SK-MEL-5 (cell line): ENCODE measurements around the gene STPG2. TPM values are rescaled to one million over a fixed set of nuclear protein-coding genes. Genes with fewer than 3 reads are reported as not detected.
"Not testable (repeated sequence)": the region's sequence is repeated elsewhere in the genome, so short reads cannot be mapped to it uniquely, and the experiment has no call there.

Source experiments
- DNase-seq: peaks from one replicate; pipeline ENCODE4 v3.0.0-alpha.2; 2016; ENCODE audit warnings: low read depth, low spot score
- in situ Hi-C: cut with HindIII; loops from 2 replicates; pipeline ENCODE4 v1.10.0; 2016; ENCODE audit warnings: low sequenced_read_pairs, high pct_unique_total_duplicates, low pct_unique_long_range_greater_than_20kb
- total RNA-seq: library from RNA; depleted of rRNA; stranded (reverse); fragments of >200 nt; shearing (Covaris generic); gene quantifications from 2 replicates; pipeline ENCODE4 v1.2.3, GENCODE V29; 2014

STPG2 gene
- total RNA-seq, 1 experiment from 2014 or later = 0.13 TPM

GRCh38 chr4:97987019-97987648 is 156.1 kb downstream of the STPG2 start:
- in situ Hi-C loops = no loop called here
- DNase-seq = peak; percentile 42

DNA sequence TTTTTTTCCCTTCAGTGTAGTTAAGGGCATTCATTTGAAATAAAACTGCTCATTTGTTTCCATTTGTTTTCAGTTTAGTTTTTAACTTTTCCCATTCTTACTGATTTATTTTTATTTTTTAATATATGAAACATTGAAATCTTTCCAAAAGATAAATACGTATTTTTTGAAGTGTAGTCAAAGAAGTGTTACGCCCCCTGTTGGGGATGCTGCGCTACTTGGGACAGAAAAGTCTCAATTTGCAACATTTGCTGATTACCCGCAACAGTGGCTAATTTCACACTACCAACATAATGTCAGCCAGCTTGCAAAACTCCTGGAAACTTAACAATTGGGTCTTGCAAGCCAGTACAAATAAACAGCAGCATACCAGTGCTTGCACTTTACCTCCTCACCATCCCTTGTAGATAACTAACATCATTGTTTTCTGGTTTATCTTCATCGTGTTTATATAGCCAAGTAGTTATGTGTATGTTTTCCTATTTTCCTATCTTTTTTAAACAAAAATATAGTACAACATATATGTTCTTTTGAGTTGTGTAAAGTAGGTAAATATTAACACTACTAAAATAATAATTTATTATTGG is 158.6 kb downstream of the STPG2 start:
- in situ Hi-C loops = no loop called here

GRCh38 chr4:97978791-97979488 is 164.3 kb downstream of the STPG2 start:
- DNase-seq = no peak
- in situ Hi-C loops = no loop called here

More for the DNA sequence above, 158.6 kb downstream of the STPG2 start:
- DNase-seq = peak; percentile 29

GRCh38 chr4:97953171-97953941 is 189.9 kb downstream of the STPG2 start:
- in situ Hi-C loops = no loop called here
- DNase-seq = no peak

DNA sequence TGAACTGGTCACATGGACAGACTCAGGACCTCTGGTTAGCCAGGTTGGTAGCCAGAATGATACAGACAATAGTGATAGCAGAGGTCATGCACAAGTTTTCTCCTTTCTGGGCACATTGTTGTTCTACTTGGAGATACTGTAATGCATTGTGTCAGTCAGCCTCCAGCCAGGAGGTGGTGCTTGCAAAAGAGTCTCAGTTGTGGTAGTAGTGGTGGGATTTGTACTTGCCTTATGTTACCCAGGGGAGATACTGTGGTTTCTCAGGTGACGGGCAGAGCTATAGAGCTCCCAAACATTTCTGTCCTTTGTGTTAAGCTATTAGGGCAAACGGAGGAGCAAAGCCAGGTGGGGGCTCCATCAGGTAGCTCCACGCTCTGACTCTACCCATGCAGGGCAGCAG is 190.5 kb downstream of the STPG2 start:
- no peak for DNase-seq
- in situ Hi-C loops = no loop called here

DNA sequence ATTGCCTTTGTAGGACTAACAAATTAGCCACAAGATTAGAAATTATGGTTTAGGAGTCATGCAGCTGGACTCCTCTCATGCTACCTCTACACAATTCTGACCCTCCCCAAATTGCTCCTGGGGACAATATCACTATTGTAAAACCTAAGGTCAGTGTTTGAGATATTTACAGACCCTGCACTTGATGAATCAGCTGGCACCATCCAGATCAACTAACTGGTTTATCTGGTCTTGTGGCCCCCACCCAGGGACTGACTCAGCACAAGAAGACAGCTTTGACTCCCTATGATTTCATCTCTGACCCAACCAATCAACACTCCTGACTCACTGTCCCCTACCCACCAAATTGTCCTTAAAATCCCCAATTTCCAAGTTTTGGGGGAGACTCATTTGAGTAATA is 192.4 kb downstream of the STPG2 start:
- in situ Hi-C loops = no loop called here
- no peak for DNase-seq

DNA sequence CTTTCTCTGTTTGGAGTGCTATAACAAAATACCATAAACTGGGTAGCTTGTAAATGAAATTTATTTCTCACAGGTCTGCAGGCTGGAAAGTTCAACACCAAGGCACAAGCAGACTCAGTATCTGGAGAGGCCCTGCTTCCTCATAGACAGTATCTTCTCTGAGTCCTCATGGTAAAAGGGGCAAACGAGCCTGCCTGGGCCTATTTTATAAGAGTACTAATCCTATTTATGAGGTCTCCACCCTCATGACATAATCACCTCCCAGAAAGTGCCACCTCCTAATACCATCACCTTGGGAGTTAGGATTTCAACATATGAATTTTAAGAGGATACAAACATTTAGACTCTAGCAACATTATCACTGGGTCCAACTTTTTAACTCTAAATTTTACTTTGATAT is 200.3 kb downstream of the STPG2 start:
- in situ Hi-C loops = no loop called here

GRCh38 chr4:97942137-97942536 is 201.1 kb downstream of the STPG2 start:
- in situ Hi-C loops = no loop called here
- no peak for DNase-seq

More for the DNA sequence above, 200.3 kb downstream of the STPG2 start:
- no peak for DNase-seq

DNA sequence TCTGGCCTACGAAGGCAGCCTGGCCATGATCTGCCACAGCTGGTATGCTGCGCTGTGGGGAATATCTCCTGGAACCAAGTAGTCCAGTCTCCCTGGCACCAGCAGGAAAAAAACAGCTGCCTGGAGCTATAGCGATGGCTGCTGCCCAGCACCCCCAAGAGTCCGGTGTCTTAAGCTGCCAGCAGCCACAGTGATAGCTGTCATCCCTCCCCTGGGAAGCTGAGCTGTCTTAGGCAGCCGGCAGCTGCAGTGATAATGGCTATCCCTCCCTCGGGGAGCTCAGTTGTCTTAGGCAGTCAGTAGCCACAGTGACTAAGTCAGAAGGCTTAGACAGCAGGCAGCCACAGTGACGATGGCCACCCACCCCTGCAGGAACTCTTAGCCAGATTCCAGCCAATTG is 205.1 kb downstream of the STPG2 start:
- DNase-seq = no peak
- in situ Hi-C loops = no loop called here

DNA sequence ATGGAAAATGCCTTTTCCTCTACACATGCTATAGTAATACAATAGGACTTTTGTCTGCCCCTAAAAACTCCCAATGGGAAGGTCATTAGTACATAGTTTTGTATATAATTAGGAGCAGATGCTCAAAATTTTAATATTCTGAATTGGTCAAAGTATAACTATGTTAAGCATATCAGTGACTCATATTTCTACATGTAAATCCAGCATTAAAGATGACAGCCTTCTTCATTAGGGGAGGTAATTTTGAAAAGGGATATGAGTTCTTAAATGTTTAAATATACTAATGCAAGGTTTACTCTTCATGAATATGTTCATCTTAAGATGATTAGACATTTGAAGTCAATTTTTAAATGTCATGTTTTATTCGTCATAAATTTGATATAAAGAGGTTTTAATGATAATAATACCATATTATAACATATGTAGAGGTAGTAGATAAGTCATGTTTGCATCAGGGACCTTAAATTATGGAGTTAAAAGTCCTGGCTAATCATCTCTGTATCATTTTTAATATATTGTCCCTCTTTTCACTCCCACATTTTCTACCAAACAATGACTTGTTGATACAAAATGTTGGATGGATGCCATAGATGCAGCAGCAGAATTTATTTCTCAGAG is 218.8 kb downstream of the STPG2 start:
- in situ Hi-C loops = no loop called here
- DNase-seq = no peak

- no peak for DNase-seq
- in situ Hi-C loops = no loop called here
Observed at GRCh38 chr4:97923096-97923495, 220.2 kb downstream of the STPG2 start.

DNA sequence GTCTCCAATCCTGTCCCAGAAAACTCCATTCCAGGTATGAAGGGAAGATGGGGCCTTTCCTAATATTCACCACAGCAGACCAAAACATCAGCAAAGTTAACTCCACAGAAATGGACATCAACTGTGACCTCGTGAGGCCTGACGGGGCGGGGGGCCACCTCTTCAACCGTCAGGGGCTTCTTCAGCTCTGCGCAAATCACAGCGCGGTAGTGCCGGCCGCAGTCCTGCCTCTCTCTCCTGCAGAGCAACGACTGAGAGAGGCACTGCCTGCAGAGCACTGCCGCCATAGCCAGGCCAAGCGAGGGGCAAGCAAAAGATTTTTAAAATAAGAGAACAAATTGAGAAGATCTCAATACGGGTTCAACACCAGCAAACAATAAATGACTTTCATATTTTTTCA is 226.2 kb downstream of the STPG2 start:
- DNase-seq = no peak
- in situ Hi-C loops = no loop called here

DNA sequence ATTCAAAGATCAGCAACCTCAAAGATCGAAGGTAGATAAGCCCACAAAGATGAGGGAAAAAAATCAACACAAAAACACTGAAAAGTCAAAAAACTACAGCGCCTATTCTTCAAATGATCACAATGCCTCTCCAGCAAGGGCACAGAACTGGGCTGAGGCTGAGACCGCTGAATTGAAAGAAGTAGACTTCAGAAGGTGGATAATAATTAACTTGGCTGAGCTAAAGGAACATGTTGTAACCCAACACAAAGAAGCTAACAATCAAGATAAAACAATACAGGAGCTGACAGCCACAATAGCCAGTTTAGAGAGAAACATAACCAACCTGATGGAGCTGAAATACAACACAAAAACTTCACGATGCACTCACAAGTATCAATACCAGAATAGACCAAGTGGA is 231.1 kb downstream of the STPG2 start:
- in situ Hi-C loops = no loop called here
- DNase-seq = no peak

- in situ Hi-C loops = no loop called here
- no peak for DNase-seq
Observed at GRCh38 chr4:97911236-97911906, 231.9 kb downstream of the STPG2 start.

DNA sequence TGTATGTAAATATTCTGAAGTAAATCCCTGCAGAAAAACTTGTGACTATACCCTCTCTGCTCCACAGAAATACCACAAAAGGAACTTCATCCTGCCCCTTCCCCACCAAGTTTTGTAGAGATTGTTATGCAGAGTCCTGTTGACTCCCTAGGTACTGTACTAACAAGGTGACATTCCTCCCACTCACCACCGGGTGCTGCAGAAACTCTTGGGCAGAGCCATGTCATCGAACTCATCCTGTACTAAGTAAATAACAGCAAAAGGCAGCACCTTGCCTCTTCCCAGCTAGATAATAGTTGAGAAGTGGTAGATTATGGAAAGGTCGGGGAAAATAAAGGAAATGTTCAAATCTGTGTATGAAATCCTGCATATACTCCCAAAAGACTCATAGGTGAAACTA is 233.3 kb downstream of the STPG2 start:
- no peak for DNase-seq
- in situ Hi-C loops = no loop called here

GRCh38 chr4:97903436-97904189 is 239.7 kb downstream of the STPG2 start:
- in situ Hi-C loops, DNase-seq: not testable (repeated sequence)

DNA sequence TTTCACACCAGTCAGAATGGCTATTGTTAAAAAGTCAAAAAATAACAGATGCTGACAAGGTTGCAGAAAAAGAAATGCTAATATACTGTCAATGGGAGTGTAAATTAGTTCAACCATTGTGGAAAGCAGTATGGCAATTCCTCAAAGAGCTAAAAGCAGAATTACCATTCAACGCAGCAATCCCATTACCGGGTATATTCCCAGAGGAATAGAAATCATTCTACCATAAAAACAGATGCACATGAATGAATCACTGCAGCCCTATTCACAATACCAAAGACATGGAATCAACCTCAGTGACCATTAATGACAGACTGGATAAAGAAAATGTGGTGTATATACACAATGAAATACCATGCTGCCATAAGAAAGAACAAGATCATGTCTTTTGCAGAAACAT is 243.0 kb downstream of the STPG2 start:
- in situ Hi-C loops = no loop called here
- no peak for DNase-seq
